DLD1 (cell line): ENCODE results near the gene HBA2.
"Not testable (repeated sequence)": the region's sequence is repeated elsewhere in the genome, so short reads cannot be mapped to it uniquely, and the experiment has no call there.

Experiments
- in situ Hi-C: cut with HindIII; loops from 2 replicates; pipeline ENCODE4 v1.10.0; 2017; ENCODE audit warnings: low sequenced_read_pairs

HBA2 gene

GRCh38 chr16:191831-192230 is 19.2 kb downstream of the HBA2 start:
- in situ Hi-C loops: no loop called here

GRCh38 chr16:192686-193085 is 20.0 kb downstream of the HBA2 start:
- in situ Hi-C loops: no loop called here

GRCh38 chr16:193441-193840 is 20.8 kb downstream of the HBA2 start:
- in situ Hi-C loops: no loop called here

GRCh38 chr16:194516-194915 is 21.8 kb downstream of the HBA2 start:
- in situ Hi-C loops: no loop called here

- in situ Hi-C loops: no loop called here
Measured at GRCh38 chr16:200388-200787, 27.7 kb downstream of the HBA2 start.

- in situ Hi-C loops: no loop called here
Measured at GRCh38 chr16:203246-203645, 30.6 kb downstream of the HBA2 start.

- in situ Hi-C loops: not testable (repeated sequence)
Measured at GRCh38 chr16:204046-204445, 31.4 kb downstream of the HBA2 start.

GRCh38 chr16:209359-209758 is 36.7 kb downstream of the HBA2 start:
- in situ Hi-C loops: not testable (repeated sequence)

GRCh38 chr16:211631-212180 is 39.0 kb downstream of the HBA2 start:
- in situ Hi-C loops: not testable (repeated sequence)

GRCh38 chr16:212999-213398 is 40.3 kb downstream of the HBA2 start:
- in situ Hi-C loops: no loop called here

- in situ Hi-C loops: no loop called here
Measured at GRCh38 chr16:220021-220420, 47.3 kb downstream of the HBA2 start.
